GM12872 (cell line): ENCODE measurements around the gene GANAB.

ENCODE experiments used
- TF ChIP-seq, protein P1 (sequence below): IDR thresholded peaks from 3 replicates; pipeline ENCODE4 v1.5.1; 2011; ENCODE audit warnings: low read depth, mild to moderate bottlenecking, low read length, moderate library complexity; ENCODE audit not compliant: insufficient read depth

The GANAB gene

DNA sequence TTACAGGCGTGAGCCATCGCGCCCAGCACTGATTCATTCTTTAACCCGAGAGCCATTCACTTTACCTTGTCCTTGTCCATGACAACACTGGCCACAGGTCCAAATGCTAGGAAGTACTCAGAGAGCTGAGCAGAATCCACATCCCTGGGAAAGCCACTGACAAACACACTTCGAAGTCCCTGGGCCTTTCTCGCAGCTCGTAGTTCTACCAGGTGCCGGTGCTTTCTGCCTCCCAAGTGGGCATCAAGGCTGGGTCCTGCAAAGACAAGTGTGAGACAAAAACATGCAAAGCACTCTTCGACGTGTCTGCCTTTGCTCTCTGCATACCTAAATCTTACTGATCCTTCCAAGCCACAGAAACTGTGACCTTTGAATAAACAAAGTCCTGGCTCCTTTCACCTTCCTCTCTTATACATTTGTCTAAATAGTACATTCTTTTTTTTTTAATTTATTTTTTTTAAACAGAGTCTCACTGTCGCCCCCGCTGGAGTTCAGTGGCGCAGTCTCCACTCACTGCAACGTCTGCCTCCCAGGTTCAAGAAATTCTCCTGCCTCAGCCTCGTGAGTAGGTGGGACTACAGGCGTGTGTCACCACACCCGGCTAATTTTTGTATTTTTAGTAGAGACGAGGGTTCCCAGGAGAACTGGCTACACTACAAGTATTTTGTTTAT, 57.3 kb downstream of the GANAB start:
- TF ChIP-seq, protein P1, sequence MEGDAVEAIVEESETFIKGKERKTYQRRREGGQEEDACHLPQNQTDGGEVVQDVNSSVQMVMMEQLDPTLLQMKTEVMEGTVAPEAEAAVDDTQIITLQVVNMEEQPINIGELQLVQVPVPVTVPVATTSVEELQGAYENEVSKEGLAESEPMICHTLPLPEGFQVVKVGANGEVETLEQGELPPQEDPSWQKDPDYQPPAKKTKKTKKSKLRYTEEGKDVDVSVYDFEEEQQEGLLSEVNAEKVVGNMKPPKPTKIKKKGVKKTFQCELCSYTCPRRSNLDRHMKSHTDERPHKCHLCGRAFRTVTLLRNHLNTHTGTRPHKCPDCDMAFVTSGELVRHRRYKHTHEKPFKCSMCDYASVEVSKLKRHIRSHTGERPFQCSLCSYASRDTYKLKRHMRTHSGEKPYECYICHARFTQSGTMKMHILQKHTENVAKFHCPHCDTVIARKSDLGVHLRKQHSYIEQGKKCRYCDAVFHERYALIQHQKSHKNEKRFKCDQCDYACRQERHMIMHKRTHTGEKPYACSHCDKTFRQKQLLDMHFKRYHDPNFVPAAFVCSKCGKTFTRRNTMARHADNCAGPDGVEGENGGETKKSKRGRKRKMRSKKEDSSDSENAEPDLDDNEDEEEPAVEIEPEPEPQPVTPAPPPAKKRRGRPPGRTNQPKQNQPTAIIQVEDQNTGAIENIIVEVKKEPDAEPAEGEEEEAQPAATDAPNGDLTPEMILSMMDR = peak; percentile 30; the same call in 1 of the 3 replicates

DNA sequence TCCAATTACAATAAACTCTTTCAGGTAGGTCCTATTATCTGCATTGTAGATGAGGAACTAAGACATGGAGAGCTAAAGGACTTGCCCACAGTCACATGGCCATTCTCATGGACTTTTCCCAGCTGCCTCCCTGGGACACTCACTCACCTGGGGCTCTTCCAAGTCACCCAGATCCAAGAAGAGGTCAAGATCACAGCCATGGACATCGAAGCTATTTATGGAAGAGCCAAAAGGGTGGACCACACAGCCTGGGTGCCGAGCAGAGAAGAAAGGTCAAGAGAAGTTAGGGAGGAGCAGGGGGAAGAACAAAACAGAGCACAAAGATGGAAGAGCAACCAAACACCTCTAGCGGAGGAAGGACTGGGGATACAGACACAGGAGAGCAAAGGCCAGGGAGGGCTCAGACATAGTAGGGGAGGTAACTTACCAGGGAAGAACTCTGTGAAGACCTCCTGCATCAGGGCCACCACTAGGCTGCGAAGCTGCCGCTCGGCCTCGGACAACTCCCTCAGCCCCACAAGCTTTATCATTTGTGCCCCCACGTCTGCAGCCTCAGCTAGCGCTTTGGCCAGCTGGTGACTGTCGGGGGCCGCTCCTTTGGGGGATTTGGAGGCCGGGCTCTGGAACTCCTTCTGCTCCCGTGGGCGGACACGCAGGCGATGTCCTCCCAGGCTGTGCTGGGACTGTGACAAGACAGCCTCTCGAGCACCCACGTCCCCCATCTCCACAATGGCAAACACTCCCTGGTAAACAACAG, 65.3 kb downstream of the GANAB start:
- TF ChIP-seq, protein P1 = no peak

DNA sequence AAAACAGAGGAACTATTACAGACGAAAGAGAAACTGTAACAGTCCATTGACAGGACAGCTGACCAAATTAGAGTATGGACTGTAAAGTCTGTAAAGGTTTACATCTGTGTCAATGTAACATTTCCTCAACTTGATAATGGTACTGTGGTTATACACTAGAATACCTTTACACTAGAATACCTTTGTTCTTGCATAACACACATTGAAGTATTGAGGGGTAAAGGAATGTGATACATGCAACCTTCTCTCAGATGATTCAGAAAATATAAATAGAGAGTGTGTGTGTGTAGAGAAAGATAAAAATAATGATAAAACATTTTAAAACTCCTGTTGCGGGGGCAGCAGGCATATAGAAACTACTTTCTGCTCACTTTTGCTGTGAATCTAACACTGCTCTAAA, 67.2 kb downstream of the GANAB start:
- TF ChIP-seq, protein P1 = no peak

DNA sequence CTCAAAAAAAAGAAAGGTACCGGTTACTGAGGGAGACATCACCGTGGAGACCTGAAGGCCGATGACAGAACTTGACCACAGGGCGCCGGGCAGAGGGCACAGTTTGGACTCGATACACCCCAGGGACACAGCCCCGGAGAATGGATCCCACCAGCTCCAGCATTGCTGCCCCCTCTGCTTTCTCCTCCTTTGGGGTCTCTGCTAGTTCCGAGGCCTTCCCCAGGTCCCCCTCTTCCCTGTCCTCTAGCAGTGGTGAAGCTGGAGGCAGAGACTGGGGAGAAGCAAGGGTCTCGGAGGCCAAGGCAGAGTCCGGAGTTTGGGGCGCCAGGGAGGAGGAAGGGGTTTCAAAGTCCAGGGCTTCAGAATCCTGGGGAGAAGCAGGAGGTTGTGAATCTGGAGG, 67.9 kb downstream of the GANAB start:
- TF ChIP-seq, protein P1 = no peak

DNA sequence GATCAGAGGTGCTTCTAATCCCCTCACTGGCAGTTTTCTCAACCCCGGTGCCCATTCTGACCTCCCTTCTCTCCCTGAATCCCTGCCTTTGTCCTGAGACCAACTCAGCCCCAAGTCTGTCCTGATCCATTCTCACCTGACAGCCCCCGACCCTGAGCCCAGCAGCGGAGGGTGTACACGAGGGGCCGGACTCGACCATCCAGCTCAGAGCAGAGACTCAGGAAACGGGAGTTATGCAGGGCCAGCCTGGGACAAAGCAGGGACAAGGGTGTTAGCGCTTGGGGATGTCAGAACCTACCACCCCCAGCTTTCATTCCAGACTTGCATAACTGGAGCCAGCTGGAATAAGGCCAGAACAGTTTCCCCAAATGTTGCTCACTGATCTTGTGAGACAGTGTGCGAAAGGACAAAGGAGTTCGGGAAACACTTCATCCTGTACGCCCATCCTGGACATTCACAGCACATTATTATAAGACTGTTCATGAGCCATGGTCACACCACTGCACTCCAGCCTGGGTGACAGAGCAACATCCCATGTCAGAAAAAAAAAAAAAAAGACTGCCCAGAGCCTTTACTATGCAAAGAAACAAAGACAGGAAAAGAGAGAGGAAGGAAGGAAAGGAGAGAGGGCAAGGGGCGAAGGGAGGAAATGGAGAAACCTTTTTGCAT, 69.2 kb downstream of the GANAB start:
- TF ChIP-seq, protein P1 = no peak

DNA sequence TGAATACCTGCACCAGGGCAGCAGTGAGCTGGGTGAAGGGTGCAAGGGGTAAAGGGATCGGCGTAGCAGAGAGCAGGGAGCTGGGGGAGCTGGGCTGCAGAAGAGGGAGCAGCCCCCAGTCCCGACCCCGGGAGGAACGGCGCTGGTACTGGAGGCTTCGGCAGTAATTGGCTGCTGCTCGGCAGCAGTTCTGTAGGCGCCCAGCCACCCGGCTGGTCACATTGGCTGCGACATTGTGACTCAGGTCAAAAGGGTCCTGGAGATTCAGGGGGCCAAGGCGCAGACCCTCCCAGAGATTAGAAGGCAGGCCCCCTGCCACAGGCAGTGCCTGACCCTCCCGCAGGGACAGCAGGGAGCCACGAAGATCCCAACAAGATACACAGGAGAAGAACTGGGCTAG, 70.6 kb downstream of the GANAB start:
- TF ChIP-seq, protein P1 = no peak

DNA sequence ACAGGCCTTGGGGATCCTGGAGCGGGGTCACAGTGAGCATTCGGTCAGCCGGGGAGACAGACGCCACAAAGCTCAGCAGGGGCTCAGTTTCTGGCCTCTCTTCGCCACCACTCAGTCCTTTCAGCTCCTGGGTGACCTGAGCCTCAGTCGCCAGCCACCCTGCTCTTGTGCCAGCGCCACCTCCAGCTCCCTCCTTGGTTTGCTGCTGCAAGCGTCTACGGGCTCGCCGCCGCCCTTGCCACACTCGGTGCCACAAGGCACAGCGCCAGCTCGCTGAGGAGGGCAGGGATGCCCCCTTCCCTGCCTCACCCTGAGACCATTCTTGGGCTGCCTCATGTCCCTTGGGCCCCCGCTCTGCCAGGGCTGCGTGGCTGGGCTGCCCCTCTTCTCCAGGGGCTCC, 71.3 kb downstream of the GANAB start:
- TF ChIP-seq, protein P1 = no peak
